SIG-M5 treated with dmso at 0.1 percent for 504 hours (cell line): Measurements from ENCODE around the gene SERPINB6.
"Not testable (repeated sequence)": the region's sequence is repeated elsewhere in the genome, so short reads cannot be mapped to it uniquely, and the experiment has no call there.

Experiments used
- DNase-seq: peaks from one replicate; lab custom pipeline; 2025; ENCODE audit not compliant: unreplicated experiment; lab: John Stamatoyannopoulos, UW

SERPINB6 gene

DNA sequence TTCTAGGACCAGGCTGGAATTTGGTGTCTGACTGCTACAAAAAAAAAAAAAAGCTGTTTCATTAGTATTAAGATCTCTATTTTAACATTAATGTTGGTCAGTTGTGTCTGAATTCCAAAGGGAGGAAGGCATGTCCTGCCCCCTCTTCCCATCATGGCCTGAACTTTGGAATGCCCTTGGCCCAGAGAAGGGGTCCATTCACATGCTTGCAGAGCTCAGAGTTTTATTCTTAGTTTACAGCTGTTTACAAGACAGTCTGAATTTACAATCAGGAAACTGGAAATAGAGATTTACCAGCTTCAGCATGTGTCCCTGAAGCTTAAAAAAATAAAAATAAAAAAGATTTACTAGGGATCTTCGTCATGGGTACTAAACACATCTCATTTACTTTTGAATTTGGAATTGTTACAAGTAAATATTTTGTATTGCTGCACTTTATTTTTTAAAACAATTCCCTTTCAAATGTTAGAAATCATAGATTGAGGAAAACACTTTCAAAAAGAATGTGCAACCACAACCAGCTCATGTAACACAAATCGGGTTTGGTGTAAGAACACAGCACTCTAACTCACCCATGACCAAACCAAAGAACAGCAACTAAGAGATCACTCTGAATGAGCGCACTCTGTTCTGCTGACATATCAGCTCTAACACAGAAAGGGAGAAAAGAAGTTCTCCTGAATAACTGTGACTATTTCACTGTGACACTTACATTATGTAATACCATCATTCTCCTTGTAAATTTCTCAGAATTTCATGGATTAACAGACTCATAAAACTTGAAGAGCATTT, 6.6 kb upstream of the SERPINB6 start:
- DNase-seq: no peak

DNA sequence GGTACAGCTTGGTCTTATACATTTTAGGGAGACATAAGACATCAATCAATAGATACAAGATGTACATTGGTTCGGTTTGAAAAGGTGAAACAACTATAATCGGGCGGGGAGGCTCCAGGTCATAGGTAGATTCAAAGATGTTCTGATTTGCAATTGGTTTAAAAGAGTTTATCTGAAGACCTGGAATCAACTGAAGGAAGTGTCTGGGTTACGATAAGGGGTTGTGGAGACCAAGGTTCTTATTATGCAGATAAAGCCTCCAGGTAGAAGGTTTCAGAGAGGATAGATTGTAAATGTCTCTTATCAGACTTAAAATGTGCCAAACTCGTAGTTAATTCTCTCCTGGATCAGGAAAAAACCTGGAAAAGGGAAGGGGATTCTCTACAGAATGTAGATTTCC, 5.9 kb upstream of the SERPINB6 start:
- DNase-seq: no peak

DNA sequence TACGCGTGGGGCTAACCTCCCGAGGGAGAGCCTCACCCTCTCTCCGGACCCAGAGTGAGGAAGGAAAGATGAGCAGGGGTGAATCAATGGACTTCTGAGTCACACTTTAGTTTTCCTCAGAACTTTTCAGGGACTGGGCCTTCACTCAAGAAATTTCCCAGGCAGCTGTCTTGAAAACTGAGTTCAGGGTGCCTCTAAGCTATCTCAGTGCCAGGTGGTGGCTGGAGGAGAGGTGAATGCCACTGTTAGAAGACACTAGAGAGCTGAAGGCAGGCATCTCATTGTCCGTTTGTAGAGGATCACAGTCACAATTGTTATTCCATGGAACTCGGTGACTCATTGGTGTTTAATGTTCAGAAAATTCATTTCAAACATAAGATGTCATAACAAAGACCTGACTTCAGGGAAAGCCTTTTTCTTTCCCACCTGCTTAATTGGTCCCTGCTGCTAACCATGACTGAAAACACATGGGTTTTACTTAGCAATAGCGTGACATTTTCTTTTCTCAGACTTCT, 5.3 kb upstream of the SERPINB6 start:
- DNase-seq: no peak

DNA sequence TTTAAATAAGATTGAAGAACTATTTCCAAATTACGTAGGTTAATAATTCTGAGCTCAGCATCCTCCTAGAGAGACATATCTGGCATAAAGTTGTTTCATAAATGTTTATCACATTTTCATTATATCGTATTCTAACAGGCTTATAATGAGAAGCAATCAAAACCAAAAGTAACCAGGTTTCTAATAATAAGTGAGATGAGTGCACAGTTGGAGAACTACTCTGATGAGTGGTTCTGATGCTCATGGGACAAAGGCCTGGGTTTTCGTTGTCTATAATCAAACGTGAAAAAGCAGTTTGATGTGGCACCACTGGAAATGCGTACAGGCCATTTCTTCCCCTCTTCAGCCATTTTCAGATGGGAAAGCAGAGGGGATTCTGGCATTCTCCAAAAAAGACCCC, 4.7 kb upstream of the SERPINB6 start:
- DNase-seq: no peak

DNA sequence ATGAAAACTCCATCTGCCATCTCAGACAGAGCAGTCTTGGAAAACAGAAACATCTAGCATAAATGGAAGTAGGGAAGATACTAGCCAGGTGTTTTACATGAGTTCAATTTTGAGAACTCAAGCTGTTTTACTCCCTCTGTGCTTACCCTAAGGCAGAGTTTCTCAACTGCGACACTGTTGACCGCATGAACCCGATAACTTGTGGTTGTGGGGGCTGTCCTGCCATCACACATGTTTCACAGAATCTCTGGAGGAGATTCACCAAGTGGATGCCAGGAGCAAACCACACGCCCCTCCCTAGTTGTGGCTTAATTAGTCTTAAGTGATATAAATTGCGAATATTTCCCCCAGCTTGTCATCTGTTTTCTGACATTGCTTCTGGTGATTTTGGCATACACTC, 2.3 kb upstream of the SERPINB6 start:
- DNase-seq: peak; percentile 11

DNA sequence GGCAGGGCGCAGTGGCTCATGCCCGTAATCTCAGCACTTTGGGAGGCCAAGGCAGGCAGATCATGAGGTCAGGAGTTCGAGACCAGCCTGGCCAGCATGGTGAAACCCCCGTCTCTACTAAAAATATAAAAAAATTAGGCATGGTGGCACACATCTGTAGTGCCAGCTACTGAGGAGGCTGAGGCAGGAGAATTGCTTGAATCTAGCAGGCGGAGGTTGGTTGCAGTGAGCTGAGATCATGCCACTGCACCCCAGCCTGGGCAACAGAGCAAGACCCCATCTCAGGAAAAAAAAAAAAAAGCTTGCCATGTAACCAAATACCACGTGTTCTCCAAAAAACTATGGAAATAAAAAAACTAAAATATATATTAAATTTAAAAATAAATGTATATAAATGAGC, 1.8 kb upstream of the SERPINB6 start:
- not testable (repeated sequence) for DNase-seq

DNA sequence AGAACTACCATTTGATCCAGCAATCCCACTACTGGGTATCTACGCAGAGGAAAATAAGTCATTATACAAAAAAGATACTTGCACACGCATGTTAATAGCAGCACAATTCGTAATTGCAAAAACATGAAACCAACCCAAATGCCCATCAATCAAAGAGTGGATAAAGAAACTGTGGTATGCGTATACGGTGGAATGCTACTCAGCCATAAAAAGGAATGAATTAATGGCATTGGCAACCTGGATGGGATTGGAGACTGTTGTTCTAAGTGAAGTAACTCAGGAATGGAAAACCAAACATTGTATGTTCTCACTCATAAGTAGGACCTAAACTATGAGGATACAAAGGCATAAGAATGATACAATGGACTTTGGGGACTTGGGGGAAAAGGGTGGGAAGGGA, 1.3 kb upstream of the SERPINB6 start:
- not testable (repeated sequence) for DNase-seq

DNA sequence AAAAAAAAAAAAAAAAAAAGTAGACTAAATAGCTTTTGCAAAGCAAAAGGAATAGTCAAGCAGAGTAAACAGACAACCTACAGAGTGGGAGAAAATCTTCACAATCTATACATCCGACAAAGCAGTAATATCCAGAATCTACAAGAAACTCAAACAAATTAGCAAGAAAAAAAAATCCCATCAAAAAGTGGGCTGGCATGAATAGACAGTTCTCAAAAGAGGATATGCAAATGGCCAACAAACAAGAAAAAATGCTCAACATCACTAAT, 786 bp upstream of the SERPINB6 start:
- not testable (repeated sequence) for DNase-seq

DNA sequence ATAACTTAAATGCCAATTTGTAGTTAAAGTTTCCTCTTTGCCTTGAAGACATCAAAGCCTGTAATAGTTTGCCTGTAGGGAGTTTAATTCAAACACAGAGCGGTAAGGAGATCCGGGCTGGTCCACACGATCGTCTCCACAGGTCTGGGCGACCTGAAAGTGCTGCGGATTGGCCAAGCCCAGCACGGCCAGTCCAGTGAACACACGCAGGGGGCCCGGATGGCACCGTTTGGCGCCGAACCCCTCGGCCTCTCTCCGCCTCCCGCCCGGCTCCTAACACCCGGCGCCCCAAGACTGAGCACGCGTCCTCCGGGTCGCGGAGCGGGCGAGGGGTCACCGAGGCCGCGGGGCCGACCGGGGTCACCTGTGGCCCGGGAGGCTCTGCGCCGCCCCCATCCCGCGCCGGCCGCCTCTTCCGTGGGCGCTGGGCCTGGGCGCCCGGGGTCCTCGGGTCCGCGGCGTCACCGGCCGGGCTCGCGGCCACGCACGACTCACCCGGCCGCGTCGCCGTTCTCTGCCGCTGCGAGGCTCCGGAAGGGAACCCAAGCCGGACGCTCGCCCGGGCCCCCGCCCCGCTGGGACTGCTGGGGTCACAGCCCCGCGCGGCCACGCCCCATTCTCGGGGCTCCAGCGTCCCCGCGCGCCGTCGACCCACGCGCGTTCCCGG, 481 bp downstream of the SERPINB6 start:
- DNase-seq: no peak

DNA sequence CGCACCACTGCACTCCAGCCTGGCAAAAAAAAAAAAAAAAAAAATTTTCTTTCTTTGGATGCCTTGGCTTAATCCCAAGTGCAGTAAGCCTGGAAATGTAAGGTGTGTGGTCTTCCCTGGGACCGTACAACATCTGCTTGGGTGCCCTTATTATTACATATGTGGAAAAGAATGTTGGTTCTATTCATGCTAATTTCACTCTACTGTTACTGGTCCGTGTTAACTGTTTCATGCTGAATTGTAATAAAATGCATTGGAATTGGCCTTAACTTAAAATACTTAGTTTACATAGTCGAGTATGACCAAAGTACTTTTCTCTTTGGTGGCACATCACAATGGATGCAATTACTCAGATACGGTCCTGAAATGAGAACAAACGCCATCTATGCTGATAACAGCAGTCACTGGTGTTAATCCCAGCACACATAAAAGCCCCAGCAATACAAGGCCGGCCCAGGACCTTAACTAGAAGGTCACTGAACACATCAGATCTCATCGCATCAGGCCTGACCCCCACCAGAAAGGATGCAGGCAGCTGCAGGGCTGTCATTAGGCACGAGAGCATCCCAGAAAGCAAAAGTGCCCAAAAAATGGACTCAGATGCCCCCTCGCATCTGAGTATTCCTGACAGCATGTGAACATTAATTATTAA, 1.2 kb downstream of the SERPINB6 start:
- no peak for DNase-seq

DNA sequence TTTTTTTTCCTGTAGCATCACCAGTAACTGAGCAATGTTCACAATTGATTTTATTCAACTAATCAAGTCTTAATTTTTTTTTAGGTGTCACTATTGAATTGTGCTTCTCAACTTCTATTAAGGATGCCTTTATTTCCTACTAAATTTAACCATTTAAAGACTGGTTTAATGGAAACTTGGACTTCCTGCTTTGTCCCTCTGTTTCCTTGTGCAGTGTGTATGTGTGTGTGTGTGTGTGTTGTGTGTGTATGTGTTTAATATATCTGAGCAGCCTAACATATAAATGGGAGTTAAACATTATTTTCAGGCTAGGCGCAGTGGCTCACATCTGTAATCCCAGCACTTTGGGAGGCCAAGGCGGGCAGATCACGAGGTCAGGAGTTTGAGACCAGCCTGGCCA, 1.8 kb downstream of the SERPINB6 start:
- DNase-seq: no peak

DNA sequence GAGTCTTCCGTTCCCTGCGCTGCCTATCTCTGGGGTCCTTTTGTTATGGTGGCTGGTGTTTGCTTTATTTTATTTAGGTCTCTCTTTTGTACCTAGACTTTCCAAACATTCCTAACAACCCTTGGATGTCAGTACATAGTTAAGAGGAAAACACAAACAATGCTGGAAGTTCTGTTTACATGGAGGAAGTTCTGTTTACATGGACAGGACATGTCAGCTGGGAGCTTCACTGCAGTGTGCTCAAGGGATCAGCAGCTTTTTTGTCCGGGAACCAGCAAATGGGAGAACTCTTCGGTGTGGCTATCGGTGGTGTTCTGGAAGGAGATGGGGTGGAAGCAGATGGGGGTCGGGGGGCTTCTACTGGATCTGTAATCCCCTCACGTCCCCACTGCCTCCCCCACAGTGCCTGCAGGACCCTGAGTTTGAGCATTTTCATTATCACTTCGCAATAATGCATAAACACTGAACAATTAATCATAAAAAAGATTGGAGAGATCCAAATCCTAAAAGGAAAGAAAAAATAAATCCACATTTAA, 2.7 kb downstream of the SERPINB6 start:
- no peak for DNase-seq

DNA sequence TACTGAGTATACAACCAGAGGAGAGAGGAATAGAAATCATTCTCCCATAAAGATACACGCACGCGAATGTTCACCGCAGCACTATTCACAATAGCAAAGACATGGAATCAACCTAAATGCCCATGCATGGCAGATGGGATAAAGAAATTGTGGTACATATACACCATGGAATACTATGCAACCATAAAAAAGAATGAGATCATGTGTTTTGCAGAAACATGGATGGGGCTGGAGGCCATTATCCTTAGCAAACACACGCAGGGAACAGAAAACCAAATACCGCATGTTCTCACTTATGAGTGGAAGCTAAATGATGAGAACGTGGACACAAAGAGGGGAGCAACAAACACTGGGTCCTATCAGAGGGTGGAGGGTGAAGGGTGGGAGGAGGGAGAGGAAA, 3.4 kb downstream of the SERPINB6 start:
- DNase-seq: no peak

DNA sequence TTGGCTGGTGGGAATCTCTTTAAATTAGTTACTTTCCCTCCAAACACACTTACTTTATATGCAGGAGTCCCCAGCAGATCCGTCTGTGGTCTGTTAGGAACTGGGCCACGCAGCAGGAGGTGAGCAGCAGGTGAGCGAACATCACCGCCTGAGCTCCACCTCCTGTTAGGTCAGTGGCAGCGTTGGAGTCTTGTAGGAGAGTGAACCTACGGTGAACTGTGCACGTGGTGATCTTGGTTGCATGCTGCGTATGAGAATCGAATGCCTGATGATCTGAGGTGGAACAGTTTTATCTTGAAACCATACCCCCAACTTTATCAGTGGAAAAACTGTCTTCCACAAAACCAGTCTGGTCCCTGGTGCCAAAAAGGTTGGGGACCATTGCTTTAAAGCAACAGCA, 5.0 kb downstream of the SERPINB6 start:
- DNase-seq: no peak

DNA sequence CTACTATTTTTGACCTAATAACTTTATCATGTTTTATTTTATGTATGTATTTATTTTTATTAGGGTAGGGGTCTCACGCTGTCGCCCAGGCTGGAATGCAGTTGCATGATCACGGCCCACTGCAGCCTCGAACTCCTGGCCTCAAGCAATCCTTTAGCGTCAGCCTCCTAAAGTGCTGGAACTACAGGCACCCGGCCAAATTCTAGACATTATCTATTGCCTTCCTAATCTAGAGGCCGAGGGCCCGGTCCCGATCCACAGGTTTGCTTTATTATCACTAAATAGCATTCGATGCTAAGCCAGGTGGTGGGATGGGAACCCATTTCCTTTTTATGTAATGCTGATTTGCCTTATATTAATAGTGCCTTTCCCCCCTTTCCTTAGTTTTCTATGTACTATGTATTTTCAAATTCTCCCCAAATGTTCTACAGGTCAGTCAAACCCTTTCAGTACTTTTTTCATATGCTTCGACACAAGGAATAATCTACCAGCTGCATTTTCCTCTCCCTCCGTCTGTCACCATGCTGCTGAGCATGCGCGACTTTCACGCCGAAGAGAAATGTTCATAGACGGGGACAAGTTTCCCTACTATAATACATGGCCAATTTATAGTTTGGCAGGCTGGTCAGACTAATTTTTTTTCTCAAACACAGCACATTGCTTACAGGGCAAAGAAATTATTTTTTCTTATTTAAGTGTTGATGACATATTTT, 6.4 kb downstream of the SERPINB6 start:
- no peak for DNase-seq

DNA sequence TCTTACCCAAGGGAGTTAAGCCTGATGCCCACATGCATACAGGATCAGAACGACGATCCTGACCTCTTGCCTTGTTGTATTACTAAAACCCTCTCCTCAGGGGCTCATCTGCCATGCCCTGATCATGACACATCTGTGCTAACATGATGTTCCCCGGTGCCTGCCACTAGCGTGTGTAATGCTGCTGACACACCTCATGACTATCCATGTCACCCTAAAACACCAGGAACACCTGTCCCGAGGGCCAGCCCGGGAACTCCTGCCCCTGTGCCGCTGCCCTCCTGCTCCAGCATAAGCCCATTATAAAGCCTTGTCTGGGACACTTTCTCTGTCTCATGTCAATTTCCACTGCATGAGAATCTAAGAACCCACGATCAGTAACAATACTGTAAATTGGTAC, 7.6 kb downstream of the SERPINB6 start:
- no peak for DNase-seq

DNA sequence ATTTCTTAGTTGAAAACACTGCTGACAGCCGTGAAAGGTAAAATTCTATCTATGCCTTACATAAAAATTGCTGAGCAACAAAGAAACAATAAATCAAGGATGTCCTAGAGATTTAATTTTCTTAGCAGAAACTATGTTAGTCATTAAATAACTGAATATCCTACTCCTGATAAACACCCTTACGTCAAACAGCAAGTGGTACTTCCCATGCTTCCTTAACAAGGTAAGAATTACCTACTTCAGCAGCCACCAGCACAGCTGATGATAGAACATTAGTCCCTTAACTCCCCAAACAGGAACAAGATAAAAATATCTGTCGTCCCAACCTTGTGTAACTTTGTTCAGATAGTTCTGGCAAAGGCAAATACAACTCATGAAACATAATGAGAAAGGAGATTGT, 8.7 kb downstream of the SERPINB6 start:
- DNase-seq: no peak

DNA sequence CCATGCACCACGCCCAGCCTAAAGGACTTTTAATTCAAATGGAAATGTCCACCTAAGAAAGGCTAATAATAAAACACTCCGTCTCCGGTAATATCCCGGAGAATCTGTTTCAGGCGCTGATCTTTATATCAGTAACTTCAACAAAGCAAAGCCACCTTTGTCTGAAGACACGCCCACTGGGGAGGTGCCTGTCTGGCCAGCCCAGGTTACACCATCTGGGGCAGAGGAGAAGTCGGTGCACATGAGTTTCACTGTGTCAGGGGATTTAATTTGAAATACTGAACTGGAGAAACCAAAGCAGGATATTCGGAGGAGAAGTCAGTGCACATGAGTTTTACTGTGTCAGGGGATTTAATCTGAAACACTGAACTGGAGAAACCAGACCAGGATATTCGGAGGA, 9.4 kb downstream of the SERPINB6 start:
- peak; percentile 7 for DNase-seq

DNA sequence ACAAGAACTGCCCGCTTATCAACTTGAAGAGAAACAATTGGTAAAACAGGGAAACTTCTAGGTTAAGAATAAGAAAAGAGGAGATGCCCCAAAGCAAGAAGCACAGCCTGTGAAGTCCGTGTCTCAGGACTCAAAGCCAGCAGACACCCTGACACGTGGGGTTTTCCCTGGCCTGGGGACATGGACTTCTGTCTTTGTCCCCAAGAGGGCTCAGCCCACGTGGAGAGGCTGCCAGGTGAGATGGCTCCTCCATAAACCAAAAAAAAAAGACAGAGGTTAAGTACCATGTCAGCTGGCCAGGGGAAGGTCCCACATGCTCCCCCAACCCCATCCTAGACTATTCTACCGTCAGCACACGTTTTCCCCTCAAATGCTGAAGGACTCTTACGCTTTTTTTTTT, 9.9 kb downstream of the SERPINB6 start:
- no peak for DNase-seq

DNA sequence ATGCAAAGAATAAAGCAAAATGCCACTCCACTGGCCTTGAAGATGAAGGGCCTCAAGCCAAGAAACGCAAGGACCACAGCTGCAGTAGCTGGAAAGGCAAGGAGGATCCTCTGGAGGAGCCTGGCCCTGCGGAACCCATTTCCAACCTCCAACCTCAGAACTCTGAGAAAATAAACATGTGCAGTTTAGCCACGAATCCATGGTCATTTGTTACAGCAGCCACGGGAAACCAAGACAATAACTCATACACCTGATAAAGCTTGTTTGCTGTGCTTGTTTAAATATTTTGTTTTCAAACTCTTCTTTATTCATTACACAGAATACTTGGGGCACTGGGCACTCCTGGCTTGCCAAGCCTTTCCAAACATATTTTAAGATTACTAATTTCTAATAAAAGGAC, 10.4 kb downstream of the SERPINB6 start:
- DNase-seq: no peak

DNA sequence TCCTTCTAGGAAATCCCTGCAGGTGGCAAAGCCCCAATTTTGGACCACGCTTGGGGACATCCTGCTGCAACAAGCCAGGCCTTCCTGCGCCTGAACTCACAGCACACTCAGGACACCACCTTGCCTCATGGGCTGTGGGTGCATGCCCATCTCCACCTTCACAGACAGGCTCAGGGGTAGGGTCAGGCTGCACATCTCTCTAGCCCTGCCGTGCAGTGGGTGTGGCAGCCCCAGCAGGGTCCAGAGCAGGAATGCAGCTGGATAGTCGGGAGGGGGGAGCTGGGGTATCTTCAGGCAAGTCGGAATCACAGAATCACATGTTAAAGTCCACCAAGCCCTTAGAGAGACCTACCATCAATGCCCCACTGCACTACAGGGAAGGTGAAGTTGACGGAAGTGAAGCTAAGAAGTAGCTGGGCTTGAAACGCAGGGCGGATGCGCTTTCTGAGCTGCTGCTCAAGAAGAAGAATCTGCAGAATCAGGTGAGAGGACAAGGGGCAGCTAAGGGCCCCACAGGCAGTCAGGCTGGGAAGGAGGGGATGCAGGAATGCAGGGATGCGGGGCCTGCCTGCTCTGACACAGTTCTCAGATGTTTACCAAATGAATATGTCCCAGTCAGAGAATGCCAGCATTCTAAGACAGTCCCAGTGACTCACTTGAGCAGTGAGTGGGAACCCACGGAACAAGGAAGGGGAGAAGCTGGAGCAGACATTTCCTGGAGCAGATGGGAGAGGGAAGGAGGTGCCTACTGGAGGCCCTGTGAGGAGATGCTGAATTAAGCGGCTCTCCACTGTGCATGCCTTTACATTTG, 11.3 kb downstream of the SERPINB6 start:
- DNase-seq: no peak
